ENCODE measurements around the gene ERC1. TPM values are rescaled to one million over a fixed set of nuclear protein-coding genes. Genes with fewer than 3 reads are reported as not detected.

The ERC1 gene
- total and polyA plus RNA-seq, 9 of the 15 experiments (the other 6 are each of a cell fraction or from before 2014, with no cell fraction given): 0.74 to 11.8 (median 4.8) TPM

DNA sequence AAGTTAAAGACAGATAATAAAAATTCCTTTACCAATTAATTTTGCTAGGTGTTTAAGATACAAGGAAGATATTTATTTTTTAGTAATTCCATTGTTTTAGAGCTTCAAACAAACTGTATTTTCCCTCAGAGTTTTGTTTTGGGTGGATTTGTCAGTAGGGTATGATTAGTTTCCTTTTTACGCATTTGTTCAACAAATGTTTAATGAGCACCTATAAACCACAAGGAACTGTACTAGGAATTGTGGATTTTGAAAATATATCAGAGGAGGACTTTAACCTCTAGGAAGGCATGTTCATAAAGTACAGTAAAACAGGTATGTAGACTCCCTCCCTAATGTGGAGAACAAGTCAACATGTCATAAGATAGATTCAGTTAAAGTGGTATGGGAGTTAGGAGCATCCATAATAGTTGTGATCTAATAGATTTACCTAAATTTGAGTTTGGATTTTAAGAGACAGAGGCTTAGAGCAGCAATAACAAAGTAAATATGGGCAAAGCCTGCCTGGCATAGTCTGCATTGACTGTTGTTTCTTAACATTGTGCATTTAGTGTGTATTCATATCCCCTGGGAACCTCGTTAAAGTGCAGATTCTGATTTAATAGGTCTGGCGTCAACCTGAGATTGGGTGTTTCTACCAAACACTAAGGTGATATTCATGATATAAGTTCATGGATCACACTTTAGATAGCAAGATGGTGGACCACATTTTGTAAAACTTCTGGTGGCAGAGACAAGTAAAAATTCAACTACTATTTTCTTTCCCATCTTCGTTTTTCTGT, 232.0 kb downstream of the ERC1 start:
- in situ Hi-C loops (cut with MboI): no loop called here
- CTCF ChIA-PET (ENCODE audit: low intra/inter-chr PET ratio): no interaction called here

More for the DNA sequence above, 232.0 kb downstream of the ERC1 start:
- Histone ChIP-seq H3K4me3 (no peak overlapping the region), H3K36me3 (ENCODE audit: control insufficient read depth, insufficient read depth, low read length) (no peaks in the 10 kb centered on the region), H3K4me2 (ENCODE audit: insufficient read depth, low read length) (no peak overlapping the region), H2AFZ (ENCODE audit: low read depth, low read length) (no peak overlapping the region), H3K9me3 (replicated peaks; ENCODE audit: control insufficient read depth, insufficient read depth, low read depth, low read length) (no peaks in the 10 kb centered on the region), H3K27me3 (ENCODE audit: control insufficient read depth in 2 of 2, insufficient read depth in 2 of 2, low read length in 2 of 2) (no peaks in the 10 kb centered on the region), H3K79me2 (ENCODE audit: control insufficient read depth, insufficient read depth, low read length) (no peaks in the 10 kb centered on the region), H4K20me1 (replicated peaks; ENCODE audit: control insufficient read depth, insufficient read depth, low read length) (no peaks in the 10 kb centered on the region), H3K27ac (ENCODE audit: extremely low read depth, low read depth, low read length) (no peak overlapping the region), H3K9ac (ENCODE audit: insufficient read depth in 1 of 2, low read depth in 2 of 2, low read length in 2 of 2) (no peak overlapping the region), H3K4me1 (replicated peaks in 1 of 2; ENCODE audit: control insufficient read depth in 2 of 2, insufficient read depth in 2 of 2, low read length in 2 of 2) (no peaks in the 10 kb centered on the region), H3K9me1 (ENCODE audit: control insufficient read depth, insufficient read depth, low read length) (no peaks in the 10 kb centered on the region)
- 58% methylated on average over 4 of the region's 4 CpGs for WGBS (ENCODE audit: insufficient coverage, low coverage, missing lambda C conversion rate)
- DNase-seq (ENCODE audit: extremely low read depth in 1 of 4, low spot score in 3 of 4) (no peak), ATAC-seq (no peak), FAIRE-seq (no peak)
- intact Hi-C loops (cut with micrococcal nuclease): no loop called here
- POLR2A ChIA-PET: no interaction called here
- TF ChIP-seq CHD4 (IDR thresholded peaks at IDR 0.05; ENCODE audit: insufficient read depth, insufficient replicate concordance, low read depth, low read length, poor library complexity, severe bottlenecking): no peak
- TF ChIP-seq, protein P1, sequence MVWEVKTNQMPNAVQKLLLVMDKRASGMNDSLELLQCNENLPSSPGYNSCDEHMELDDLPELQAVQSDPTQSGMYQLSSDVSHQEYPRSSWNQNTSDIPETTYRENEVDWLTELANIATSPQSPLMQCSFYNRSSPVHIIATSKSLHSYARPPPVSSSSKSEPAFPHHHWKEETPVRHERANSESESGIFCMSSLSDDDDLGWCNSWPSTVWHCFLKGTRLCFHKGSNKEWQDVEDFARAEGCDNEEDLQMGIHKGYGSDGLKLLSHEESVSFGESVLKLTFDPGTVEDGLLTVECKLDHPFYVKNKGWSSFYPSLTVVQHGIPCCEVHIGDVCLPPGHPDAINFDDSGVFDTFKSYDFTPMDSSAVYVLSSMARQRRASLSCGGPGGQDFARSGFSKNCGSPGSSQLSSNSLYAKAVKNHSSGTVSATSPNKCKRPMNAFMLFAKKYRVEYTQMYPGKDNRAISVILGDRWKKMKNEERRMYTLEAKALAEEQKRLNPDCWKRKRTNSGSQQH (CRISPR knock-in tag; IDR thresholded peaks at IDR 0.05): no peak
- TF ChIP-seq NR1H2 (CRISPR knock-in tag; IDR thresholded peaks at IDR 0.05): no peak
- no peak for TF ChIP-seq ZSCAN29 (IDR thresholded peaks at IDR 0.05)
- TF ChIP-seq ZEB2 (IDR thresholded peaks at IDR 0.05): no peak
- no TSS peak for BruUV-seq (replicated peaks)

Measured in K562 (cell line).